K562 (cell line): ENCODE measurements around the gene MME. TPM values are rescaled to one million over a fixed set of nuclear protein-coding genes. Genes with fewer than 3 reads are reported as not detected.

Experiments
- EGR1 ChIP-seq: fragments of 450-650 bp; conservative IDR thresholded peaks from 2 replicates; pipeline ENCODE4 v1.6.1; 2017; ENCODE audit warnings: mild to moderate bottlenecking
- FOXJ2 ChIP-seq: fragments of 200-800 bp; sonication (Bioruptor generic); IDR thresholded peaks from 2 replicates; pipeline ENCODE4 v1.6.1; 2016; ENCODE audit warnings: missing genetic modification characterization, missing compliant biosample characterization
- HDAC2 ChIP-seq: fragments of 450-650 bp; IDR thresholded peaks from 2 replicates; pipeline ENCODE4 v1.6.1; 2016; ENCODE audit warnings: mild to moderate bottlenecking
- HMG20A ChIP-seq: fragments of 450-650 bp; formaldehyde crosslinking; conservative IDR thresholded peaks from 2 replicates; pipeline ENCODE4 v1.4.0; 2020; ENCODE audit warnings: mild to moderate bottlenecking, mixed read lengths
- LARP7 ChIP-seq: fragments of 450-650 bp; IDR thresholded peaks from 2 replicates; pipeline ENCODE4 v1.6.1; 2016
- MIER1 ChIP-seq: fragments of 450-650 bp; IDR thresholded peaks from 2 replicates; pipeline ENCODE4 v1.6.1; 2016; ENCODE audit warnings: antibody characterized with exemption, mild to moderate bottlenecking, low read depth
- MTA1 ChIP-seq: fragments of 450-650 bp; IDR thresholded peaks from 2 replicates; pipeline ENCODE4 v1.6.1; 2017; ENCODE audit warnings: borderline replicate concordance
- NFYB ChIP-seq: IDR thresholded peaks from 2 replicates; pipeline ENCODE4 v1.6.1; 2011; ENCODE audit warnings: mild to moderate bottlenecking, moderate library complexity; ENCODE audit not compliant: insufficient read length; ENCODE audit errors: extremely low read depth
- PTRF ChIP-seq: fragments of 450-650 bp; IDR thresholded peaks from 2 replicates; pipeline ENCODE4 v1.6.1; 2016; ENCODE audit warnings: mild to moderate bottlenecking, missing genetic modification characterization, missing compliant biosample characterization
- RBM34 ChIP-seq: fragments of 200-400 bp; formaldehyde crosslinking; IDR thresholded peaks from 2 replicates; pipeline ENCODE4 v1.6.1; 2018; ENCODE audit warnings: low read length, borderline replicate concordance; ENCODE audit not compliant: insufficient read depth
- SMAD1 ChIP-seq: fragments of 150-350 bp; IDR thresholded peaks from 2 replicates; pipeline ENCODE4 v1.6.1; 2014; ENCODE audit warnings: low read length, low read depth; ENCODE audit not compliant: partially characterized antibody
- SMARCA4 ChIP-seq: fragments of 450-650 bp; IDR thresholded peaks from 2 replicates; pipeline ENCODE4 v1.6.1; 2016
- TRIM24 ChIP-seq, 2 experiments: fragments of 450-650 bp; IDR thresholded peaks; 2 replicates each; pipeline ENCODE4 v1.6.1; 2016
- ZBTB17 ChIP-seq: fragments of 450-650 bp; formaldehyde crosslinking; IDR thresholded peaks from 2 replicates; pipeline ENCODE4 v1.4.0; 2020; ENCODE audit warnings: mild to moderate bottlenecking
- ZNF445 ChIP-seq: fragments of 250-450 bp; sonication (Bioruptor Pico); IDR thresholded peaks from 2 replicates; pipeline ENCODE4 v1.4.0; 2020; ENCODE audit warnings: low read depth, mild to moderate bottlenecking, moderate library complexity
- ZNF586 ChIP-seq: fragments of 450-650 bp; formaldehyde crosslinking; conservative IDR thresholded peaks from 2 replicates; pipeline ENCODE4 v1.4.0; 2020; ENCODE audit warnings: mild to moderate bottlenecking, moderate library complexity
- ZNF589 ChIP-seq: fragments of 200-800 bp; sonication (Bioruptor generic); IDR thresholded peaks from 2 replicates; pipeline ENCODE4 v1.6.1; 2016; ENCODE audit warnings: low read depth, missing genetic modification characterization, missing compliant biosample characterization
- ZSCAN32 ChIP-seq: fragments of 450-650 bp; formaldehyde crosslinking; IDR thresholded peaks from 2 replicates; pipeline ENCODE4 v1.4.0; 2020; ENCODE audit warnings: mild to moderate bottlenecking, moderate library complexity
- polyA plus RNA-seq, 8 experiments: library from polyadenylated mRNA; depleted of rRNA in 4 of 8; stranded (reverse) in 5 of 8; unstranded in 3 of 8; fragments of >200 nt; fragmentation: Nextera tagmentation in 2 of 8; fragmentation: Illumina TruSeq in 1 of 8; extraction: Ambion mirVana in 2 of 8; extraction: Trizol in 1 of 8; gene quantifications; 2 replicates each; pipeline versions ENCODE4 v1.2.1 to v1.2.3, GENCODE V29; 2011 to 2014; ENCODE audit warnings: inconsistent platforms in 1 of 8, missing spikeins in 1 of 8
- total RNA-seq, 7 experiments: library from RNA; depleted of rRNA in 6 of 7; stranded (reverse); fragments of >200 nt in 6 of 7; fragmentation: Illumina TruSeq in 2 of 7; extraction: Trizol in 2 of 7; gene quantifications; 2 replicates each; pipeline versions ENCODE4 v1.2.1 to v1.2.3, GENCODE V29; 2011 to 2021; ENCODE audit warnings: low replicate concordance in 1 of 7
- TF ChIP-seq, protein P1 (sequence below), 2 experiments: fragments of 450-650 bp; IDR thresholded peaks; 2 replicates each; pipeline ENCODE4 v1.6.1; 2018; ENCODE audit warnings: mild to moderate bottlenecking in 2 of 2, low read depth in 1 of 2; ENCODE audit not compliant: partially characterized antibody in 2 of 2
- TF ChIP-seq, protein P2 (sequence below): fragments of 450-650 bp; formaldehyde crosslinking; IDR thresholded peaks from 2 replicates; pipeline ENCODE4 v1.4.0; 2022; ENCODE audit warnings: mild to moderate bottlenecking, moderate library complexity
- TF ChIP-seq, protein P3 (sequence below): sonication (generic); formaldehyde crosslinking; IDR thresholded peaks from 2 replicates; pipeline ENCODE4 v1.8.1; 2023; ENCODE audit warnings: mild to moderate bottlenecking, missing genetic modification reagents
- TF ChIP-seq, protein P4 (sequence below): fragments of 250-450 bp; sonication (Bioruptor Pico); IDR thresholded peaks from 2 replicates; pipeline ENCODE4 v1.4.0; 2020; ENCODE audit warnings: mild to moderate bottlenecking, moderate library complexity, borderline replicate concordance

MME gene
- total and polyA plus RNA-seq, 9 of the 15 experiments (the other 6 are each of a cell fraction or from before 2014, with no cell fraction given) = 0.80 to 8.6 (median 2.5) TPM

DNA sequence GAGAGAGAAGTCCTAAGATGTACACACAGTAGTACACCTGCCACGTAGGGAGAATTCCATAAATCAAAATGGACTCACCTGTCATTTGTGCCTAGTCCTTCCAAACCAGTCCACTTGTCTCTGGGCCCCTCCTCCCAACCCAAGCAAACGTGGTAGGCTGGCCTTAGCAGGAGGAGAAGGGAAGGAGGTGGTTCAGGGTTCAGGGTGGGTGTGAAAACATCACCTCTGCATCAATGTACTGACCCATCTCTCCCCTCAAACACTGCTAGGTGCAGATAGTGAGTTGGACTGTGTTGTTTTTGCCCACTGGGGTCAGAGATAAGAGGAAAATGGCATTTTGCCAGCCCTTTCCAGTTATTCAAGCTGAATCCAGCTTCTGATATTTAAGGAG, 99.3 kb downstream of the MME start (continued):
- no peak for TF ChIP-seq NFYB
- no peak for TF ChIP-seq LARP7
- TF ChIP-seq ZNF589 (CRISPR knock-in tag) = no peak
- TF ChIP-seq SMAD1 = peak; percentile 75
- peak; percentile 34; the same call in 1 of the 2 replicates for TF ChIP-seq EGR1
- TF ChIP-seq, protein P1, sequence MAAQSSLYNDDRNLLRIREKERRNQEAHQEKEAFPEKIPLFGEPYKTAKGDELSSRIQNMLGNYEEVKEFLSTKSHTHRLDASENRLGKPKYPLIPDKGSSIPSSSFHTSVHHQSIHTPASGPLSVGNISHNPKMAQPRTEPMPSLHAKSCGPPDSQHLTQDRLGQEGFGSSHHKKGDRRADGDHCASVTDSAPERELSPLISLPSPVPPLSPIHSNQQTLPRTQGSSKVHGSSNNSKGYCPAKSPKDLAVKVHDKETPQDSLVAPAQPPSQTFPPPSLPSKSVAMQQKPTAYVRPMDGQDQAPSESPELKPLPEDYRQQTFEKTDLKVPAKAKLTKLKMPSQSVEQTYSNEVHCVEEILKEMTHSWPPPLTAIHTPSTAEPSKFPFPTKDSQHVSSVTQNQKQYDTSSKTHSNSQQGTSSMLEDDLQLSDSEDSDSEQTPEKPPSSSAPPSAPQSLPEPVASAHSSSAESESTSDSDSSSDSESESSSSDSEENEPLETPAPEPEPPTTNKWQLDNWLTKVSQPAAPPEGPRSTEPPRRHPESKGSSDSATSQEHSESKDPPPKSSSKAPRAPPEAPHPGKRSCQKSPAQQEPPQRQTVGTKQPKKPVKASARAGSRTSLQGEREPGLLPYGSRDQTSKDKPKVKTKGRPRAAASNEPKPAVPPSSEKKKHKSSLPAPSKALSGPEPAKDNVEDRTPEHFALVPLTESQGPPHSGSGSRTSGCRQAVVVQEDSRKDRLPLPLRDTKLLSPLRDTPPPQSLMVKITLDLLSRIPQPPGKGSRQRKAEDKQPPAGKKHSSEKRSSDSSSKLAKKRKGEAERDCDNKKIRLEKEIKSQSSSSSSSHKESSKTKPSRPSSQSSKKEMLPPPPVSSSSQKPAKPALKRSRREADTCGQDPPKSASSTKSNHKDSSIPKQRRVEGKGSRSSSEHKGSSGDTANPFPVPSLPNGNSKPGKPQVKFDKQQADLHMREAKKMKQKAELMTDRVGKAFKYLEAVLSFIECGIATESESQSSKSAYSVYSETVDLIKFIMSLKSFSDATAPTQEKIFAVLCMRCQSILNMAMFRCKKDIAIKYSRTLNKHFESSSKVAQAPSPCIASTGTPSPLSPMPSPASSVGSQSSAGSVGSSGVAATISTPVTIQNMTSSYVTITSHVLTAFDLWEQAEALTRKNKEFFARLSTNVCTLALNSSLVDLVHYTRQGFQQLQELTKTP (IDR thresholded peaks at IDR 0.05; ENCODE audit: low read depth in 1 of 2, partially characterized antibody in 2 of 2) = no peak
- TF ChIP-seq HDAC2 = peak; percentile 47; the same call in 1 of the 2 replicates
- TF ChIP-seq, protein P2, sequence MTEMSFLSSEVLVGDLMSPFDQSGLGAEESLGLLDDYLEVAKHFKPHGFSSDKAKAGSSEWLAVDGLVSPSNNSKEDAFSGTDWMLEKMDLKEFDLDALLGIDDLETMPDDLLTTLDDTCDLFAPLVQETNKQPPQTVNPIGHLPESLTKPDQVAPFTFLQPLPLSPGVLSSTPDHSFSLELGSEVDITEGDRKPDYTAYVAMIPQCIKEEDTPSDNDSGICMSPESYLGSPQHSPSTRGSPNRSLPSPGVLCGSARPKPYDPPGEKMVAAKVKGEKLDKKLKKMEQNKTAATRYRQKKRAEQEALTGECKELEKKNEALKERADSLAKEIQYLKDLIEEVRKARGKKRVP (CRISPR knock-in tag) = no peak
- TF ChIP-seq MIER1 = no peak
- TF ChIP-seq SMARCA4 = peak; percentile 93
- TF ChIP-seq PTRF = no peak
- TF ChIP-seq, protein P3, sequence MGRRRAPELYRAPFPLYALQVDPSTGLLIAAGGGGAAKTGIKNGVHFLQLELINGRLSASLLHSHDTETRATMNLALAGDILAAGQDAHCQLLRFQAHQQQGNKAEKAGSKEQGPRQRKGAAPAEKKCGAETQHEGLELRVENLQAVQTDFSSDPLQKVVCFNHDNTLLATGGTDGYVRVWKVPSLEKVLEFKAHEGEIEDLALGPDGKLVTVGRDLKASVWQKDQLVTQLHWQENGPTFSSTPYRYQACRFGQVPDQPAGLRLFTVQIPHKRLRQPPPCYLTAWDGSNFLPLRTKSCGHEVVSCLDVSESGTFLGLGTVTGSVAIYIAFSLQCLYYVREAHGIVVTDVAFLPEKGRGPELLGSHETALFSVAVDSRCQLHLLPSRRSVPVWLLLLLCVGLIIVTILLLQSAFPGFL (CRISPR knock-in tag) = no peak
- TF ChIP-seq ZNF445 = no peak
- TF ChIP-seq ZSCAN32 = no peak
- TF ChIP-seq TRIM24 (IDR thresholded peaks at IDR 0.05) = peak; percentile 72 to 81
- no peak for TF ChIP-seq HMG20A
- no peak for TF ChIP-seq MTA1
- TF ChIP-seq FOXJ2 (tag) = no peak
- no peak for TF ChIP-seq RBM34
- TF ChIP-seq ZBTB17 = no peak
- TF ChIP-seq, protein P4, sequence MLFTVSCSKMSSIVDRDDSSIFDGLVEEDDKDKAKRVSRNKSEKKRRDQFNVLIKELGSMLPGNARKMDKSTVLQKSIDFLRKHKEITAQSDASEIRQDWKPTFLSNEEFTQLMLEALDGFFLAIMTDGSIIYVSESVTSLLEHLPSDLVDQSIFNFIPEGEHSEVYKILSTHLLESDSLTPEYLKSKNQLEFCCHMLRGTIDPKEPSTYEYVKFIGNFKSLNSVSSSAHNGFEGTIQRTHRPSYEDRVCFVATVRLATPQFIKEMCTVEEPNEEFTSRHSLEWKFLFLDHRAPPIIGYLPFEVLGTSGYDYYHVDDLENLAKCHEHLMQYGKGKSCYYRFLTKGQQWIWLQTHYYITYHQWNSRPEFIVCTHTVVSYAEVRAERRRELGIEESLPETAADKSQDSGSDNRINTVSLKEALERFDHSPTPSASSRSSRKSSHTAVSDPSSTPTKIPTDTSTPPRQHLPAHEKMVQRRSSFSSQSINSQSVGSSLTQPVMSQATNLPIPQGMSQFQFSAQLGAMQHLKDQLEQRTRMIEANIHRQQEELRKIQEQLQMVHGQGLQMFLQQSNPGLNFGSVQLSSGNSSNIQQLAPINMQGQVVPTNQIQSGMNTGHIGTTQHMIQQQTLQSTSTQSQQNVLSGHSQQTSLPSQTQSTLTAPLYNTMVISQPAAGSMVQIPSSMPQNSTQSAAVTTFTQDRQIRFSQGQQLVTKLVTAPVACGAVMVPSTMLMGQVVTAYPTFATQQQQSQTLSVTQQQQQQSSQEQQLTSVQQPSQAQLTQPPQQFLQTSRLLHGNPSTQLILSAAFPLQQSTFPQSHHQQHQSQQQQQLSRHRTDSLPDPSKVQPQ = no peak
- no peak for TF ChIP-seq ZNF586
